Measurements from ENCODE around the gene VPREB3. TPM values are rescaled to one million over a fixed set of nuclear protein-coding genes. Genes with fewer than 3 reads are reported as not detected.
"Not testable (repeated sequence)": the region's sequence is repeated elsewhere in the genome, so short reads cannot be mapped to it uniquely, and the experiment has no call there.

Gene VPREB3
- polyA plus RNA-seq, 1 experiment, result 0.21 TPM

DNA sequence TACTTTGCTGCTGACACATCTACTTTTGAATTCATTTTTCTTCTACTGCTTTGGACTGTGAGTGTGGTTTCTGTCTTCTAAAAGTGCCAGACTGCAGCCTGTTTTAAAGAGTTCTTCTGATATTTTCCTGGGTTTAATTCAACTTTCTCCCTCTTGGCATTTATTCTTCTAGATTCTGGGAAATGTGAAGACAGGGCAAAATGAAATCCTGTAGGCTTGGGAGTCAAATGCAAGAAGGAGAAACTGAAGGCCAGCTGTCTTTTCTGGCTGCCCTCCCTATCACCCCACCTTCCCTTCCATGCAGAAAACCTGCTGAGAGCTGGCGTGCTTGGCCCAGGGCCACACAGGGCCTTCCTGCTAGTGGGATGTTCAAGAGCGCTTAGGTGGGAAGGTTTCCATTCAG lies 10.9 kb downstream of the VPREB3 start:
- ChIA-PET CTCF (no interaction called here), POLR2A (no interaction called here)
- Histone ChIP-seq H3K4me3 (ENCODE audit: low read depth, low read length) (no peak overlapping the region), H3K36me3 (ENCODE audit: control insufficient read depth, insufficient read depth, low read length) (peaks cover 20% of the 10 kb centered on the region), H3K27me3 (ENCODE audit: control insufficient read depth, insufficient read depth, low read length) (no peaks in the 10 kb centered on the region)
- TF ChIP-seq, protein P1, sequence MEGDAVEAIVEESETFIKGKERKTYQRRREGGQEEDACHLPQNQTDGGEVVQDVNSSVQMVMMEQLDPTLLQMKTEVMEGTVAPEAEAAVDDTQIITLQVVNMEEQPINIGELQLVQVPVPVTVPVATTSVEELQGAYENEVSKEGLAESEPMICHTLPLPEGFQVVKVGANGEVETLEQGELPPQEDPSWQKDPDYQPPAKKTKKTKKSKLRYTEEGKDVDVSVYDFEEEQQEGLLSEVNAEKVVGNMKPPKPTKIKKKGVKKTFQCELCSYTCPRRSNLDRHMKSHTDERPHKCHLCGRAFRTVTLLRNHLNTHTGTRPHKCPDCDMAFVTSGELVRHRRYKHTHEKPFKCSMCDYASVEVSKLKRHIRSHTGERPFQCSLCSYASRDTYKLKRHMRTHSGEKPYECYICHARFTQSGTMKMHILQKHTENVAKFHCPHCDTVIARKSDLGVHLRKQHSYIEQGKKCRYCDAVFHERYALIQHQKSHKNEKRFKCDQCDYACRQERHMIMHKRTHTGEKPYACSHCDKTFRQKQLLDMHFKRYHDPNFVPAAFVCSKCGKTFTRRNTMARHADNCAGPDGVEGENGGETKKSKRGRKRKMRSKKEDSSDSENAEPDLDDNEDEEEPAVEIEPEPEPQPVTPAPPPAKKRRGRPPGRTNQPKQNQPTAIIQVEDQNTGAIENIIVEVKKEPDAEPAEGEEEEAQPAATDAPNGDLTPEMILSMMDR (IDR thresholded peaks at IDR 0.05; ENCODE audit: insufficient read depth, low read depth, low read length), result no peak
- DNase-seq (ENCODE audit: low read depth), result no peak

DNA sequence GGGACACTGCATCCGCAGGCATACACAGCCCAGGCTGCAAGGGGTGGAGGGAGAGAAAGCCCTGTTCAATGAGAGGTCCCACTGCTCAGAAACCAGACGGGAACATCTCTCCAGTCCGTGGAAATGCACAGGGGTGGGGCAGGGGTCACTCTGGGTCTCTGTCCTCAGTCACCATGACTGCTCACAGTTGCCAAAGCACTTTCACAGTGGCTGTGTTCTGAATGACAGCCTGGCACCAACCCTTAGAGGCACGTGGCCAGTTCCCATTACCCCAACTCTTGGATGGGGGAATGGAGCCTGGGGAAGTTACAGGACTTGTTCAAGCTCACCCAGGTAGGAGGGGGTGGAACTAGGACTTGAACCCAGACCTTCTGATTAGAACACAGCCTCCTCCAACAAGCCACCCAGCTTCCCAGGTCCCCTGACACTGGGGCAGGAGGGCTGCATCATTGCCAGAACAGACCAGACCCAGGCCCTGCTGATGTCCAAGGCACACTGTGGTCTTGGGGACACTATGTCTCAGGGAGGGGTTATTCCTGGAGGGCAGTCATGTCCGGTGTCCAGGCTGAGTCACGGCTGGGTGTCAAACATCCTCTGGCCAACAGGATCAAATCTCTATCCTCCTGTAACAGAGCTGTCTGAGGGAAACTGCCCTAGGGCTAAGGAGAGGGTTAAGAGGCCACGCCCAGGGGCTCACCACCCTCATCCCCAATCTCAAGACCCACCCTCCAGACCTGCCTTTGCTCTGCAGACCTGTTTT lies 11.5 kb downstream of the VPREB3 start:
- ChIA-PET POLR2A (no interaction called here), CTCF (no interaction called here)
- Histone ChIP-seq H3K4me3 (ENCODE audit: low read depth, low read length) (no peak overlapping the region), H3K36me3 (ENCODE audit: control insufficient read depth, insufficient read depth, low read length) (peaks cover 20% of the 10 kb centered on the region), H3K27me3 (ENCODE audit: control insufficient read depth, insufficient read depth, low read length) (no peaks in the 10 kb centered on the region)
- TF ChIP-seq, protein P1 (IDR thresholded peaks at IDR 0.05; ENCODE audit: insufficient read depth, low read depth, low read length), result no peak
- DNase-seq (ENCODE audit: low read depth), result no peak

DNA sequence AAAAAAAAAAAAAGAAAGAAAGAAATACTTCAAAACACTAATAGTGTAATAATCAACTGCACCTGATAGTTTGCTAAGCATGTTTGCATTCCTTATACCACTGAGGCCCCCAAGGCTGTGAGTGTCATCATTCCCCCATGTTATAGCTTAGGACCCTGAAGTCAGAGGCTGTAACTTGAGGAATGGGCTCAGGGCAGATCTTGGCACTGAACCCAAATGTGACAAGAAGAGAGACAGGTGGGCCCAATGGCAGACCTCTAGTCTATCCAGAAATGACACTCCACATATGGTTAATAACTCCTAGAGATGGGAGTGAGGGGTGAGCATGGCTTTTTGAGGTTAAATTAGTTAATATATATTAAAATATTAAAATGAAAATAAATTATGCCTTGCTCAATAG lies 16.5 kb downstream of the VPREB3 start:
- H3K27me3 ChIP-seq (ENCODE audit: control insufficient read depth, insufficient read depth, low read length), result no peaks in the 10 kb centered on the region
- no peak for DNase-seq (ENCODE audit: low read depth)
- ChIA-PET CTCF (interaction anchor here (1.5 to 1.6 kb wide), 2 partner anchors 27 to 112 kb away, joined by 3 to 4 read pairs; no protein-coding TSS in a partner anchor), POLR2A (no interaction called here)
- peaks cover 5% of the 10 kb centered on the region for H3K36me3 ChIP-seq (ENCODE audit: control insufficient read depth, insufficient read depth, low read length)
- TF ChIP-seq, protein P1 (IDR thresholded peaks at IDR 0.05; ENCODE audit: insufficient read depth, low read depth, low read length), result no peak
- no peak overlapping the region for H3K4me3 ChIP-seq (ENCODE audit: low read depth, low read length)

DNA sequence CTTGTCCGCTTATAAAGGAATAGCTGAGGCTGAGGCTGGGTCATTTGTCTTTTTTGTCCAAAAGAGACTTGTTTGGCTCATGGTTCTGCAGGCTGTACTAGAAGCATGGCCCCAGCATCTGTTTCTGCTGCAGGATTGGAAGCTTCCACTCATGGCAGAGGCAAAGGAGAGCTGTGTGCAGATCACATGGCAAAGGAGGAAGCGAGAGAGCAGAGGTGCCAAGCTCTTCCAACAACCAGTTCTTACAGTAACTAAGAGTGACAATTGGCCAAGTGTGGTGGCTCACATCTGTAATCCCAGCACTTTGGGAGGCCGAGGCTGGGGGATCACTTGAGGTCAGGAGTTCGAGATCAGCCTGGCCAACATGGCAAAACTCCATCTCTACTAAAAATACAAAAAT lies 26.1 kb downstream of the VPREB3 start:
- POLR2A ChIA-PET; CTCF ChIA-PET; H3K27me3 ChIP-seq (ENCODE audit: control insufficient read depth, insufficient read depth, low read length); H3K4me3 ChIP-seq (ENCODE audit: low read depth, low read length); H3K36me3 ChIP-seq (ENCODE audit: control insufficient read depth, insufficient read depth, low read length); DNase-seq (ENCODE audit: low read depth): not testable (repeated sequence)

DNA sequence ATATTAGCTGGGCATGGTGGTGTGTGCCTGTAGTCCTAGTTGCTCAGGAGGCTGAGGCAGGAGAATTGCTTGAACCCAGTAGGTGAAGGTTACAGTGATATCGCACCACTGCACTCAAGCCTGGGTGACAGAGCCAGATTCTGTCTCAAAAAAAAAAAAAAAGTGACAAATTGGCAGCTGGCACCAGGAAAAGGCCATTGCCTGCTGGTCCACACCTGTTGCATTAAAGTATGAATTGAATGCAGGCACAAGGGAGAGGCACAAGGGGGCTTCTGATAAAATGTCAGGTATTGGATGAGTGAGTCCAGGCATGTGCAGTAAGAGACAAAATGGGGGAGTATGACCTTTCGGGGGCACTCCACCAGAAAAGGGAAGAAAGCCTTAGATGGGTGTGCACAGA lies 31.5 kb downstream of the VPREB3 start:
- no peak for DNase-seq (ENCODE audit: low read depth)
- Histone ChIP-seq H3K4me3 (ENCODE audit: low read depth, low read length) (no peak overlapping the region), H3K27me3 (ENCODE audit: control insufficient read depth, insufficient read depth, low read length) (no peaks in the 10 kb centered on the region), H3K36me3 (ENCODE audit: control insufficient read depth, insufficient read depth, low read length) (no peaks in the 10 kb centered on the region)
- TF ChIP-seq, protein P1 (IDR thresholded peaks at IDR 0.05; ENCODE audit: insufficient read depth, low read depth, low read length), result no peak
- CTCF ChIA-PET, result no interaction called here
- POLR2A ChIA-PET, result interaction anchor here (0.5 kb wide), 1 partner anchor 10 kb away, joined by 3 read pairs; no protein-coding TSS in a partner anchor

DNA sequence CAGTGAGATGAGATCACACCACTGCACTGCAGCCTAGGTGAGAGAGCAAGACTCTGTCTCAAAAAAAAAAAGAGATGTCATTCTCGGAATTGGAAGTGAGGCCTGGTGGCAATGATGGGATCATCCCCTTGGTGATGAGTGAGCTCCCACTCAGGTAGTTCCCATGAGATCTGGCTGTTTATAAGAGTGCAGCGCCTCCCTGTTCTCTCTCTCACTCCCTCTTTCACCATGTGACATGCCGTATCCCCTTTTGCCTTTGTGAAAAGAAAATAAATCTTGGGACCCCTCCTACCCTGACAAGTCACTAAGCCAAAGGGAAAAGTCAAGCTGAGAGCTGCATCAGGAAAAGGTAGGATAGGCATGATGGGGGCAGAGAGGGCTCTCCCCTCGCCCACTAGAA lies 32.1 kb downstream of the VPREB3 start:
- H3K27me3 ChIP-seq (ENCODE audit: control insufficient read depth, insufficient read depth, low read length), result no peaks in the 10 kb centered on the region
- no peaks in the 10 kb centered on the region for H3K36me3 ChIP-seq (ENCODE audit: control insufficient read depth, insufficient read depth, low read length)
- ChIA-PET POLR2A (interaction anchor here (0.5 kb wide), 1 partner anchor 9 kb away, joined by 3 read pairs; no protein-coding TSS in a partner anchor), CTCF (interaction anchor here (0.8 kb wide), 1 partner anchor 132 kb away, joined by 3 read pairs; no protein-coding TSS in a partner anchor)
- H3K4me3 ChIP-seq (ENCODE audit: low read depth, low read length), result no peak overlapping the region
- TF ChIP-seq, protein P1 (IDR thresholded peaks at IDR 0.05; ENCODE audit: insufficient read depth, low read depth, low read length), result no peak
- no peak for DNase-seq (ENCODE audit: low read depth)

Data from BJ (cell line).